Prostate gland (tissue), 2 donors: ENCODE results near the gene TAS1R1.

Experiments used
- POLR2AphosphoS5 ChIP-seq: sonication (generic); formaldehyde crosslinking; IDR thresholded peaks from one replicate; pipeline ENCODE4 v1.6.1; 2017; ENCODE audit warnings: antibody characterized with exemption
- TF ChIP-seq, protein P1 (sequence below), 4 experiments: fragments of 200-600 bp in 2 of 4; fragments of 450-650 bp in 2 of 4; sonication (generic) in 2 of 4; IDR thresholded peaks; 1 replicate in 3 of 4; 2 replicates in 1 of 4; pipeline ENCODE4 v1.5.1; 2016 to 2019; ENCODE audit warnings: antibody characterized with exemption in 4 of 4, mild to moderate bottlenecking in 2 of 4, moderate library complexity in 2 of 4

DNA sequence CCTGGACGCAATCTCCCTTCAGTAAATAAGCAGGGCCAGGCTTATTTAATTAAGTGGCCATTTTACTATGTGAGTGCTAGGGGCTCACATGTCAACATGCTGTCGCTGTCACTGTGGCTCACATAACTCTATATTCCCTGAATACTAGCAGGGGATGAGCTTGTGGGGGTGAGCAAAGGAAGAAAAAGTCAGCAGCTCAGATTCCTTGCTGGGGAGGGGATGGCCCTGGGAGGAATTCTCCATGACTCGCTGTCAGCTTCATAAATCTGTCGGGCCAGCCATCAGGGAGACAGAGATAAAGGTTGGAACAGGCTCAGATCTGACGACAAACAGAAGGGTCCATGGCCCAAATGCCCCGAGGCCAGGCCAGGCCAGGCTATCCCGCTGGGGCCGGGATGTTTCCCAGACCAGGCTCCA, 37.7 kb upstream of the TAS1R1 start:
- TF ChIP-seq, protein P1, sequence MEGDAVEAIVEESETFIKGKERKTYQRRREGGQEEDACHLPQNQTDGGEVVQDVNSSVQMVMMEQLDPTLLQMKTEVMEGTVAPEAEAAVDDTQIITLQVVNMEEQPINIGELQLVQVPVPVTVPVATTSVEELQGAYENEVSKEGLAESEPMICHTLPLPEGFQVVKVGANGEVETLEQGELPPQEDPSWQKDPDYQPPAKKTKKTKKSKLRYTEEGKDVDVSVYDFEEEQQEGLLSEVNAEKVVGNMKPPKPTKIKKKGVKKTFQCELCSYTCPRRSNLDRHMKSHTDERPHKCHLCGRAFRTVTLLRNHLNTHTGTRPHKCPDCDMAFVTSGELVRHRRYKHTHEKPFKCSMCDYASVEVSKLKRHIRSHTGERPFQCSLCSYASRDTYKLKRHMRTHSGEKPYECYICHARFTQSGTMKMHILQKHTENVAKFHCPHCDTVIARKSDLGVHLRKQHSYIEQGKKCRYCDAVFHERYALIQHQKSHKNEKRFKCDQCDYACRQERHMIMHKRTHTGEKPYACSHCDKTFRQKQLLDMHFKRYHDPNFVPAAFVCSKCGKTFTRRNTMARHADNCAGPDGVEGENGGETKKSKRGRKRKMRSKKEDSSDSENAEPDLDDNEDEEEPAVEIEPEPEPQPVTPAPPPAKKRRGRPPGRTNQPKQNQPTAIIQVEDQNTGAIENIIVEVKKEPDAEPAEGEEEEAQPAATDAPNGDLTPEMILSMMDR (IDR thresholded peaks at IDR 0.05), result no peak
- no peak for TF ChIP-seq POLR2AphosphoS5
